HepG2 (cell line): Measurements from ENCODE around the gene UBE2L6. TPM values are rescaled to one million over a fixed set of nuclear protein-coding genes. Genes with fewer than 3 reads are reported as not detected.

Source experiments
- GATA4 ChIP-seq: sonication (generic); IDR thresholded peaks from 2 replicates; pipeline ENCODE4 v1.6.1; 2016; ENCODE audit warnings: antibody characterized with exemption, low read depth, borderline replicate concordance
- HNRNPH1 ChIP-seq: fragments of 200-400 bp; formaldehyde crosslinking; optimal IDR thresholded peaks from 2 replicates; pipeline ENCODE3; 2017; ENCODE audit warnings: mild to moderate bottlenecking, low read depth, low read length
- IKZF5 ChIP-seq: IDR thresholded peaks from 2 replicates; pipeline ENCODE4 v1.6.1; 2018; ENCODE audit warnings: missing genetic modification reagents, mild to moderate bottlenecking, missing compliant biosample characterization
- KAT2B ChIP-seq: fragments of 150-350 bp; IDR thresholded peaks from 2 replicates; pipeline ENCODE4 v1.6.1; 2014; ENCODE audit warnings: low read depth, low read length, borderline replicate concordance
- KLF6 ChIP-seq: IDR thresholded peaks from 2 replicates; pipeline ENCODE4 v1.8.0; 2016; ENCODE audit warnings: missing biosample characterization, missing genetic modification reagents
- NR2F1 ChIP-seq, 2 experiments: fragments of 450-650 bp in 1 of 2; formaldehyde crosslinking in 1 of 2; IDR thresholded peaks; 2 replicates each; pipeline versions ENCODE4 v1.5.0 to v1.6.1; 2016 to 2020; ENCODE audit warnings: mild to moderate bottlenecking in 1 of 2, missing compliant biosample characterization in 1 of 2, missing genetic modification reagents in 1 of 2, moderate library complexity in 1 of 2
- PHF20 ChIP-seq: sonication (generic); formaldehyde crosslinking; IDR thresholded peaks from 2 replicates; pipeline ENCODE4 v1.5.0; 2020; ENCODE audit warnings: mild to moderate bottlenecking, missing genetic modification reagents
- POLR2A ChIP-seq, 2 experiments: IDR thresholded peaks; 2 replicates each; pipeline ENCODE4 v1.6.1; 2011; ENCODE audit warnings: low read depth in 2 of 2, low read length in 2 of 2, mild to moderate bottlenecking in 1 of 2, moderate library complexity in 1 of 2; ENCODE audit not compliant: insufficient read depth in 1 of 2
- WIZ ChIP-seq: sonication (generic); formaldehyde crosslinking; IDR thresholded peaks from 2 replicates; pipeline ENCODE4 v1.5.1; 2020; ENCODE audit warnings: mild to moderate bottlenecking, missing genetic modification reagents
- ZFP37 ChIP-seq: sonication (generic); formaldehyde crosslinking; IDR thresholded peaks from 2 replicates; pipeline ENCODE4 v1.4.0; 2020; ENCODE audit warnings: missing genetic modification reagents, borderline replicate concordance
- ZNF574 ChIP-seq: sonication (generic); formaldehyde crosslinking; IDR thresholded peaks from 2 replicates; pipeline ENCODE4 v1.4.0; 2020; ENCODE audit warnings: missing genetic modification reagents
- ZNF776 ChIP-seq: sonication (generic); formaldehyde crosslinking; IDR thresholded peaks from 2 replicates; pipeline ENCODE4 v1.4.0; 2020; ENCODE audit warnings: mild to moderate bottlenecking, missing genetic modification reagents
- polyA plus RNA-seq, 8 experiments: library from polyadenylated mRNA; depleted of rRNA in 3 of 8; stranded (reverse) in 7 of 8; unstranded in 1 of 8; fragments of >200 nt; fragmentation: Illumina TruSeq in 4 of 8; extraction: Trizol in 4 of 8; gene quantifications; 2 replicates each; pipeline versions ENCODE4 v1.2.1 to v1.2.3, GENCODE V29; 2011 to 2016; ENCODE audit warnings: low read depth in 4 of 8, missing spikeins in 1 of 8, mixed read lengths in 1 of 8; ENCODE audit not compliant: insufficient read depth in 1 of 8
- total RNA-seq, 5 experiments: library from RNA; depleted of rRNA; stranded (reverse); fragments of >200 nt; fragmentation: Illumina TruSeq; extraction: Trizol; gene quantifications; 2 replicates each; pipeline ENCODE4 v1.2.3, GENCODE V29; 2016; ENCODE audit warnings: low read depth in 1 of 5
- TF ChIP-seq, protein P1 (sequence below), 2 experiments: fragments of 450-650 bp in 1 of 2; sonication (generic) in 1 of 2; formaldehyde crosslinking in 1 of 2; IDR thresholded peaks; 2 replicates each; pipeline versions ENCODE4 v1.6.1 to v1.8.0; 2016 to 2022; ENCODE audit warnings: antibody characterized with exemption in 1 of 2, mild to moderate bottlenecking in 1 of 2, missing genetic modification reagents in 1 of 2

Gene UBE2L6
- total and polyA plus RNA-seq, 2 of the 13 experiments (the other 11 are each of a cell fraction or from before 2014, with no cell fraction given), result 30.3 to 30.4 TPM

DNA sequence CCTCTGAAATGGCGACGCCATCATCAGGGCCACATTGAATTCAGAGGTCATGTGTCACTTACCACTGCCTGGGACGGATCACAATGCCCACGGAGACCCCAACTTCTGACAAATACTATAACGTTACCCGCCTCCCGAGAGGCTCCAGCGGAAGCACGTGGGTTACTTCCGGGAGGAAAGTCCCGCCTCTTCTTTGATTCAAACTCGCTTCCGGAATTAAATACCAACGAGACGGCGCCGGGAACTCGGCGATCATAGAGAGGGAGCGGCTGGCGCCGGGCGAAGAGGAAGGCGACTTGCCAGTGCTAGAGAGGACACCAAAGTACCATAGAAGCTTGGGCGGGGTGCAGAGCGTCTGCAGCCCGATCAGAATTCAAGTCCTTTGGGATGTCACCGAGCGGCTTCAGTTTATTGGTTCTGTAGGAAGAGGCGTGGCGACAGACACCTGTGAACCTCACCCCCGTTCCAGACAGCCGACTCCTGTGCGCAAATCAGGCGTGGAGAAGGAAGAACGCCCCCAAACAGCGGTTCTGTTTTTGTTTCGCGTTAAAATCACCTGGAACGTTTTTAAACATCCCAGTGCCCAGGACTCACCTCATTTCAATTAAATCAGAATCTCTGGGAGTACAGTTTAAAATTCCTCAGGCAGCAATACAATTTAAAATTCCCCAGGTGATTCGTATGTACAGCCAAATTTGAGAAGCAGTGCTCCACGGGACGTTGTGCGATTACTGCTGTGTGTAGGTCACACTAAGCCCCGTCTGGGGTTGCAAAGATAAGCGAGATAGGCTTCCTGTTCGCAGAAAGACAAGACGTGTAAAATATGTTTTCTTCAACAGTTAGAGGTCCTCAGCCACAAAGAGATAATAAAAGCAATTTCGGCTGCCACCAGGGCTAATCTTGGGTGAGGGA, 36.6 kb downstream of the UBE2L6 start, which contains the start of gene TIMM10 (continued):
- peak; percentile 92 for TF ChIP-seq IKZF5 (CRISPR knock-in tag)
- TF ChIP-seq POLR2A (IDR thresholded peaks at IDR 0.05; ENCODE audit: insufficient read depth in 1 of 2, low read depth in 2 of 2, low read length in 2 of 2), result peak; percentile 64 to 70
- TF ChIP-seq ZNF776 (CRISPR knock-in tag), result no peak
- TF ChIP-seq KAT2B, result no peak
- 0 out of 2 replicates have a peak, but pooled peaks have one; percentile 19 for TF ChIP-seq ZFP37
- 0 out of 4 replicates have a peak, but pooled peaks of 1 of the 2 experiments have one; percentile 7 for TF ChIP-seq NR2F1 (CRISPR knock-in tag; IDR thresholded peaks at IDR 0.05)
- no peak for TF ChIP-seq GATA4
- TF ChIP-seq, protein P1, sequence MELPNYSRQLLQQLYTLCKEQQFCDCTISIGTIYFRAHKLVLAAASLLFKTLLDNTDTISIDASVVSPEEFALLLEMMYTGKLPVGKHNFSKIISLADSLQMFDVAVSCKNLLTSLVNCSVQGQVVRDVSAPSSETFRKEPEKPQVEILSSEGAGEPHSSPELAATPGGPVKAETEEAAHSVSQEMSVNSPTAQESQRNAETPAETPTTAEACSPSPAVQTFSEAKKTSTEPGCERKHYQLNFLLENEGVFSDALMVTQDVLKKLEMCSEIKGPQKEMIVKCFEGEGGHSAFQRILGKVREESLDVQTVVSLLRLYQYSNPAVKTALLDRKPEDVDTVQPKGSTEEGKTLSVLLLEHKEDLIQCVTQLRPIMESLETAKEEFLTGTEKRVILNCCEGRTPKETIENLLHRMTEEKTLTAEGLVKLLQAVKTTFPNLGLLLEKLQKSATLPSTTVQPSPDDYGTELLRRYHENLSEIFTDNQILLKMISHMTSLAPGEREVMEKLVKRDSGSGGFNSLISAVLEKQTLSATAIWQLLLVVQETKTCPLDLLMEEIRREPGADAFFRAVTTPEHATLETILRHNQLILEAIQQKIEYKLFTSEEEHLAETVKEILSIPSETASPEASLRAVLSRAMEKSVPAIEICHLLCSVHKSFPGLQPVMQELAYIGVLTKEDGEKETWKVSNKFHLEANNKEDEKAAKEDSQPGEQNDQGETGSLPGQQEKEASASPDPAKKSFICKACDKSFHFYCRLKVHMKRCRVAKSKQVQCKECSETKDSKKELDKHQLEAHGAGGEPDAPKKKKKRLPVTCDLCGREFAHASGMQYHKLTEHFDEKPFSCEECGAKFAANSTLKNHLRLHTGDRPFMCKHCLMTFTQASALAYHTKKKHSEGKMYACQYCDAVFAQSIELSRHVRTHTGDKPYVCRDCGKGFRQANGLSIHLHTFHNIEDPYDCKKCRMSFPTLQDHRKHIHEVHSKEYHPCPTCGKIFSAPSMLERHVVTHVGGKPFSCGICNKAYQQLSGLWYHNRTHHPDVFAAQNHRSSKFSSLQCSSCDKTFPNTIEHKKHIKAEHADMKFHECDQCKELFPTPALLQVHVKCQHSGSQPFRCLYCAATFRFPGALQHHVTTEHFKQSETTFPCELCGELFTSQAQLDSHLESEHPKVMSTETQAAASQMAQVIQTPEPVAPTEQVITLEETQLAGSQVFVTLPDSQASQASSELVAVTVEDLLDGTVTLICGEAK (IDR thresholded peaks at IDR 0.05), result peak; percentile 43; the same call in 1 of the 2 replicates
- TF ChIP-seq, protein P1 (CRISPR knock-in tag; IDR thresholded peaks at IDR 0.05), result no peak; the same call in 1 of the 2 replicates
- TF ChIP-seq KLF6 (CRISPR knock-in tag), result no peak
- no peak for TF ChIP-seq HNRNPH1
- TF ChIP-seq PHF20 (CRISPR knock-in tag), result peak; percentile 93
- TF ChIP-seq ZNF574 (CRISPR knock-in tag), result peak; percentile 99
- TF ChIP-seq WIZ (CRISPR knock-in tag), result no peak
